CD4-positive, alpha-beta T cell treated with Interleukin-12 subunit alpha and Interleukin-12 subunit beta, for 1 hour (primary cell): Measurements from ENCODE around the gene DCK.

ENCODE experiments used
- DNase-seq: peaks from one replicate; pipeline ENCODE4 v3.0.0-alpha.2; 2020

DCK gene

GRCh38 chr4:71065991-71066510 lies 72.6 kb downstream of the DCK start:
- DNase-seq: no peak

- DNase-seq: no peak
Measured at GRCh38 chr4:71066737-71067716, 73.6 kb downstream of the DCK start.

GRCh38 chr4:71069063-71069462 lies 75.6 kb downstream of the DCK start:
- DNase-seq: no peak

- DNase-seq: no peak
Measured at GRCh38 chr4:71070015-71070414, 76.6 kb downstream of the DCK start.

GRCh38 chr4:71074452-71075299 lies 81.2 kb downstream of the DCK start:
- DNase-seq: no peak
